Testis (tissue), 2 donors: ENCODE results near the gene SLC35B1.

Source experiments
- CTCF ChIP-seq, 3 experiments: fragments of 450-650 bp in 2 of 3; fragments of 200-600 bp in 1 of 3; sonication (generic) in 1 of 3; IDR thresholded peaks; one replicate each; pipeline ENCODE4 v1.5.1; 2016 to 2019; ENCODE audit warnings: antibody characterized with exemption in 3 of 3, mild to moderate bottlenecking in 2 of 3, moderate library complexity in 1 of 3
- POLR2A ChIP-seq: fragments of 450-650 bp; IDR thresholded peaks from one replicate; pipeline ENCODE4 v1.6.1; 2017; ENCODE audit warnings: antibody characterized with exemption, mild to moderate bottlenecking, moderate library complexity

- TF ChIP-seq CTCF (IDR thresholded peaks at IDR 0.05) (no peak), POLR2A (no peak)
Measured at GRCh38 chr17:49741692-49742076, 33.9 kb upstream of the SLC35B1 start.
